GM23338 (cell line): ENCODE measurements around the gene USP33.

Source experiments
- EZH2 ChIP-seq: fragments of 200-600 bp; sonication (generic); IDR thresholded peaks from one replicate; pipeline ENCODE4 v1.8.0; 2017; ENCODE audit warnings: antibody characterized with exemption, mild to moderate bottlenecking, low read depth; ENCODE audit not compliant: unreplicated experiment
- NANOG ChIP-seq: IDR thresholded peaks from 2 replicates; pipeline ENCODE4 v1.6.1; 2016; ENCODE audit warnings: antibody characterized with exemption, borderline replicate concordance
- POLR2AphosphoS5 ChIP-seq: IDR thresholded peaks from 2 replicates; pipeline ENCODE4 v1.6.1; 2016; ENCODE audit warnings: antibody characterized with exemption, low read depth
- TF ChIP-seq, protein P1 (sequence below), 2 experiments: fragments of 200-600 bp in 1 of 2; sonication (generic) in 1 of 2; conservative IDR thresholded peaks; 2 replicates each; pipeline versions ENCODE4 v1.5.1 to v1.6.1; 2016 to 2017; ENCODE audit warnings: antibody characterized with exemption in 2 of 2, low read depth in 2 of 2, mild to moderate bottlenecking in 2 of 2, moderate library complexity in 1 of 2

DNA sequence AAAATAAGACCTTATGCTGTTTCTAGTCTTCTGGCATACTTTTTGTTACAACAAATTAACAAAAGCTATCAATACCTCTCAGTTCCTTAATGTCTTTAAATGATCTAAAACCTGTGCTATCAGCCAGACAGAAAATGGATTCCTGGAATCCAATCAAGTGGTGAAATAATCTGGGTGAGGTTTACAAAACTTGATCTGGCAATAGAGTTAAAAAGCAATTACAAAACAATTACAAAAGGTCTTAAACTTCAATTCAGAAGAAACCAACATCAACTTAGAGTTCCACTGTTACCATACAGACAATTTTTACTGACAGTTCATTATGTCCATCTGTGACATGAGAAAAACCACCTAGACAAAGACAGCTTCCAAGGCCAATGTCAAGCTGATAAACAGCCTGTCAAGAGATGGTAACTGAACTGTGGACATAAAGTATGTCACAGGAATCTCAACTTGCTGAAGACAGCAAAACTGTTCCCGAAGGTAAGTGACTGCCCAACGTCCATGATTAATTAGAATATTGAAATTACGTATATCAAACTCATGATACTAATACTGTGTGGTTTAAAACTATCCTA lies 94.6 kb downstream of the USP33 start:
- TF ChIP-seq, protein P1, sequence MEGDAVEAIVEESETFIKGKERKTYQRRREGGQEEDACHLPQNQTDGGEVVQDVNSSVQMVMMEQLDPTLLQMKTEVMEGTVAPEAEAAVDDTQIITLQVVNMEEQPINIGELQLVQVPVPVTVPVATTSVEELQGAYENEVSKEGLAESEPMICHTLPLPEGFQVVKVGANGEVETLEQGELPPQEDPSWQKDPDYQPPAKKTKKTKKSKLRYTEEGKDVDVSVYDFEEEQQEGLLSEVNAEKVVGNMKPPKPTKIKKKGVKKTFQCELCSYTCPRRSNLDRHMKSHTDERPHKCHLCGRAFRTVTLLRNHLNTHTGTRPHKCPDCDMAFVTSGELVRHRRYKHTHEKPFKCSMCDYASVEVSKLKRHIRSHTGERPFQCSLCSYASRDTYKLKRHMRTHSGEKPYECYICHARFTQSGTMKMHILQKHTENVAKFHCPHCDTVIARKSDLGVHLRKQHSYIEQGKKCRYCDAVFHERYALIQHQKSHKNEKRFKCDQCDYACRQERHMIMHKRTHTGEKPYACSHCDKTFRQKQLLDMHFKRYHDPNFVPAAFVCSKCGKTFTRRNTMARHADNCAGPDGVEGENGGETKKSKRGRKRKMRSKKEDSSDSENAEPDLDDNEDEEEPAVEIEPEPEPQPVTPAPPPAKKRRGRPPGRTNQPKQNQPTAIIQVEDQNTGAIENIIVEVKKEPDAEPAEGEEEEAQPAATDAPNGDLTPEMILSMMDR (conservative IDR thresholded peaks at IDR 0.05; ENCODE audit: low read depth in 2 of 2) = no peak
- TF ChIP-seq NANOG (no peak), POLR2AphosphoS5 (no peak), EZH2 (no peak)
